A549 (cell line): ENCODE measurements around the gene MKNK2.

Experiments
- CHD4 ChIP-seq: fragments of 200-600 bp; sonication (generic); IDR thresholded peaks from 2 replicates; pipeline ENCODE4 v1.6.1; 2016; ENCODE audit warnings: antibody characterized with exemption, mild to moderate bottlenecking, borderline replicate concordance
- JUN ChIP-seq, 2 experiments: fragments of >200 bp; sonication (Bioruptor Twin); formaldehyde crosslinking; IDR thresholded peaks; 2 replicates in 1 of 2; 3 replicates in 1 of 2; pipeline ENCODE4 v1.6.1; 2016 to 2017
- POLR2A ChIP-seq: IDR thresholded peaks from 2 replicates; pipeline ENCODE4 v1.6.1; 2012; ENCODE audit warnings: mild to moderate bottlenecking, low read length
- POLR2AphosphoS2 ChIP-seq: conservative IDR thresholded peaks from 2 replicates; pipeline ENCODE4 v1.6.1; 2012; ENCODE audit warnings: low read length, improper control_type of control experiment, inconsistent platforms
- SMC3 ChIP-seq: fragments of >200 bp; sonication (Bioruptor Twin); formaldehyde crosslinking; IDR thresholded peaks from 3 replicates; pipeline ENCODE4 v1.6.1; 2018; ENCODE audit warnings: inconsistent platforms
- SREBF2 ChIP-seq: fragments of 450-650 bp; IDR thresholded peaks from 2 replicates; pipeline ENCODE4 v1.6.1; 2014; ENCODE audit warnings: mild to moderate bottlenecking, moderate library complexity
- TF ChIP-seq, protein P1 (sequence below): fragments of >200 bp; sonication (Bioruptor Twin); formaldehyde crosslinking; IDR thresholded peaks from 3 replicates; pipeline ENCODE4 v1.5.1; 2016
- TF ChIP-seq, protein P2 (sequence below): fragments of >200 bp; sonication (Bioruptor Twin); formaldehyde crosslinking; IDR thresholded peaks from 2 replicates; pipeline ENCODE4 v1.6.1; 2016
- TF ChIP-seq, protein P3 (sequence below): fragments of 150-350 bp; IDR thresholded peaks from 2 replicates; pipeline ENCODE4 v1.6.1; 2014; ENCODE audit warnings: low read depth, mild to moderate bottlenecking, low read length
- TF ChIP-seq, protein P4 (sequence below): IDR thresholded peaks from 2 replicates; pipeline ENCODE4 v1.6.1; 2012
- TF ChIP-seq, protein P5 (sequence below): fragments of 200-600 bp; sonication (generic); IDR thresholded peaks from 2 replicates; pipeline ENCODE4 v1.6.1; 2016; ENCODE audit warnings: antibody characterized with exemption, mild to moderate bottlenecking, moderate library complexity

DNA sequence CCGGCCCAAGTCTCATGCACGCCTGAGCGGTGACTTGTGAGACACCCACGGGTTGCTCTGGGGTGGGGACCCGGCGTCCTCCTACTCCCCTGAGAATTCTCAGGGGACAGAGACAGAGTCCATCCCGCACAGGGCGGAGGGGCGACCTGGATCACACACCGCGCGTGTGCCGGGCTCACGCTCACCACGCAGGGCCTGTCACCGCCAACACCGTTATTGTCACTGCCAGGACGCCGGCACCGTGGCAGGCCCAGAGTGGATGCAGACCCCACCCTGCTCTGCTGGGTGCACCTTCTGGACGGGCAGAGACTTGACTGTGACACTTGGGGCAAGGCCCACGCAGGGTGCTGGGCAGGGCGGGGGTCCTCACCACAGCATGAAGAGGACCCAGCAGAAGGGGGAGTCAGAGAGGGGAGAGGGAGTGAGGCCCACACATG is 28.8 kb upstream of the MKNK2 start:
- TF ChIP-seq, protein P1, sequence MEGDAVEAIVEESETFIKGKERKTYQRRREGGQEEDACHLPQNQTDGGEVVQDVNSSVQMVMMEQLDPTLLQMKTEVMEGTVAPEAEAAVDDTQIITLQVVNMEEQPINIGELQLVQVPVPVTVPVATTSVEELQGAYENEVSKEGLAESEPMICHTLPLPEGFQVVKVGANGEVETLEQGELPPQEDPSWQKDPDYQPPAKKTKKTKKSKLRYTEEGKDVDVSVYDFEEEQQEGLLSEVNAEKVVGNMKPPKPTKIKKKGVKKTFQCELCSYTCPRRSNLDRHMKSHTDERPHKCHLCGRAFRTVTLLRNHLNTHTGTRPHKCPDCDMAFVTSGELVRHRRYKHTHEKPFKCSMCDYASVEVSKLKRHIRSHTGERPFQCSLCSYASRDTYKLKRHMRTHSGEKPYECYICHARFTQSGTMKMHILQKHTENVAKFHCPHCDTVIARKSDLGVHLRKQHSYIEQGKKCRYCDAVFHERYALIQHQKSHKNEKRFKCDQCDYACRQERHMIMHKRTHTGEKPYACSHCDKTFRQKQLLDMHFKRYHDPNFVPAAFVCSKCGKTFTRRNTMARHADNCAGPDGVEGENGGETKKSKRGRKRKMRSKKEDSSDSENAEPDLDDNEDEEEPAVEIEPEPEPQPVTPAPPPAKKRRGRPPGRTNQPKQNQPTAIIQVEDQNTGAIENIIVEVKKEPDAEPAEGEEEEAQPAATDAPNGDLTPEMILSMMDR: no peak
- TF ChIP-seq, protein P2, sequence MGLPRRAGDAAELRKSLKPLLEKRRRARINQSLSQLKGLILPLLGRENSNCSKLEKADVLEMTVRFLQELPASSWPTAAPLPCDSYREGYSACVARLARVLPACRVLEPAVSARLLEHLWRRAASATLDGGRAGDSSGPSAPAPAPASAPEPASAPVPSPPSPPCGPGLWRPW: no peak
- TF ChIP-seq CHD4 (no peak), POLR2A (no peak), JUN (IDR thresholded peaks at IDR 0.05) (no peak), SMC3 (no peak), POLR2AphosphoS2 (no peak), SREBF2 (no peak)
- TF ChIP-seq, protein P3, sequence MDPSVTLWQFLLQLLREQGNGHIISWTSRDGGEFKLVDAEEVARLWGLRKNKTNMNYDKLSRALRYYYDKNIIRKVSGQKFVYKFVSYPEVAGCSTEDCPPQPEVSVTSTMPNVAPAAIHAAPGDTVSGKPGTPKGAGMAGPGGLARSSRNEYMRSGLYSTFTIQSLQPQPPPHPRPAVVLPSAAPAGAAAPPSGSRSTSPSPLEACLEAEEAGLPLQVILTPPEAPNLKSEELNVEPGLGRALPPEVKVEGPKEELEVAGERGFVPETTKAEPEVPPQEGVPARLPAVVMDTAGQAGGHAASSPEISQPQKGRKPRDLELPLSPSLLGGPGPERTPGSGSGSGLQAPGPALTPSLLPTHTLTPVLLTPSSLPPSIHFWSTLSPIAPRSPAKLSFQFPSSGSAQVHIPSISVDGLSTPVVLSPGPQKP: no peak
- TF ChIP-seq, protein P4, sequence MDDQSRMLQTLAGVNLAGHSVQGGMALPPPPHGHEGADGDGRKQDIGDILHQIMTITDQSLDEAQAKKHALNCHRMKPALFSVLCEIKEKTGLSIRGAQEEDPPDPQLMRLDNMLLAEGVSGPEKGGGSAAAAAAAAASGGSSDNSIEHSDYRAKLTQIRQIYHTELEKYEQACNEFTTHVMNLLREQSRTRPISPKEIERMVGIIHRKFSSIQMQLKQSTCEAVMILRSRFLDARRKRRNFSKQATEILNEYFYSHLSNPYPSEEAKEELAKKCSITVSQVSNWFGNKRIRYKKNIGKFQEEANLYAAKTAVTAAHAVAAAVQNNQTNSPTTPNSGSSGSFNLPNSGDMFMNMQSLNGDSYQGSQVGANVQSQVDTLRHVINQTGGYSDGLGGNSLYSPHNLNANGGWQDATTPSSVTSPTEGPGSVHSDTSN: no peak
- TF ChIP-seq, protein P5, sequence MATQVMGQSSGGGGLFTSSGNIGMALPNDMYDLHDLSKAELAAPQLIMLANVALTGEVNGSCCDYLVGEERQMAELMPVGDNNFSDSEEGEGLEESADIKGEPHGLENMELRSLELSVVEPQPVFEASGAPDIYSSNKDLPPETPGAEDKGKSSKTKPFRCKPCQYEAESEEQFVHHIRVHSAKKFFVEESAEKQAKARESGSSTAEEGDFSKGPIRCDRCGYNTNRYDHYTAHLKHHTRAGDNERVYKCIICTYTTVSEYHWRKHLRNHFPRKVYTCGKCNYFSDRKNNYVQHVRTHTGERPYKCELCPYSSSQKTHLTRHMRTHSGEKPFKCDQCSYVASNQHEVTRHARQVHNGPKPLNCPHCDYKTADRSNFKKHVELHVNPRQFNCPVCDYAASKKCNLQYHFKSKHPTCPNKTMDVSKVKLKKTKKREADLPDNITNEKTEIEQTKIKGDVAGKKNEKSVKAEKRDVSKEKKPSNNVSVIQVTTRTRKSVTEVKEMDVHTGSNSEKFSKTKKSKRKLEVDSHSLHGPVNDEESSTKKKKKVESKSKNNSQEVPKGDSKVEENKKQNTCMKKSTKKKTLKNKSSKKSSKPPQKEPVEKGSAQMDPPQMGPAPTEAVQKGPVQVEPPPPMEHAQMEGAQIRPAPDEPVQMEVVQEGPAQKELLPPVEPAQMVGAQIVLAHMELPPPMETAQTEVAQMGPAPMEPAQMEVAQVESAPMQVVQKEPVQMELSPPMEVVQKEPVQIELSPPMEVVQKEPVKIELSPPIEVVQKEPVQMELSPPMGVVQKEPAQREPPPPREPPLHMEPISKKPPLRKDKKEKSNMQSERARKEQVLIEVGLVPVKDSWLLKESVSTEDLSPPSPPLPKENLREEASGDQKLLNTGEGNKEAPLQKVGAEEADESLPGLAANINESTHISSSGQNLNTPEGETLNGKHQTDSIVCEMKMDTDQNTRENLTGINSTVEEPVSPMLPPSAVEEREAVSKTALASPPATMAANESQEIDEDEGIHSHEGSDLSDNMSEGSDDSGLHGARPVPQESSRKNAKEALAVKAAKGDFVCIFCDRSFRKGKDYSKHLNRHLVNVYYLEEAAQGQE: no peak
